GM23248 (cell line): Measurements from ENCODE around the gene EMC6.

Experiments used
- EZH2 ChIP-seq: fragments of 200-600 bp; sonication (generic); IDR thresholded peaks from 2 replicates; pipeline ENCODE4 v1.6.1; 2018; ENCODE audit warnings: antibody characterized with exemption, mild to moderate bottlenecking; ENCODE audit not compliant: insufficient read depth, poor library complexity, severe bottlenecking
- EZH2phosphoT487 ChIP-seq: fragments of 200-600 bp; sonication (generic); IDR thresholded peaks from 2 replicates; pipeline ENCODE4 v1.6.1; 2018; ENCODE audit warnings: antibody characterized with exemption, moderate library complexity, mild to moderate bottlenecking, low read depth; ENCODE audit not compliant: insufficient read depth

DNA sequence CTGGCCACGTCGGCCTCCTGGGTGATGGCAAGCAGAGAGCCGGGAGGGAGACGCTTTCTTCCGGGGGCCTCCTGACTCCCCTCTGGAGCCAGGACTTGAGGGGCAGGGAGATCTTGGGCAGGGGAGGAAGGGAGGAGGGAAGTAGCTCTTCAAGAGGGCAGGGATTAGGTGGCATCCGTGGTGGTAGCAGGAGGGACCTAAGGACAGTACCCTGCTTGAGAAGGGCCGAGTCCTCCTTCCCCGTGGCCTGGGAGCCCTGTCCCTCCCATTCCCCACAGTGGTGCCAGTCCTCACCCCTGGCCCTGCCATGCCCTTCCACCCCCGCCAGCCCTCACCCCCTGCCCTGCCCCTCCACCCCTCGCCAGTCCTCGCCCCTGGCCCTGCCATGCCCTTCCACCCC is 12.8 kb upstream of the EMC6 start:
- TF ChIP-seq EZH2 (no peak), EZH2phosphoT487 (no peak)
